ENCODE data around the gene PPFIA2.

DNA sequence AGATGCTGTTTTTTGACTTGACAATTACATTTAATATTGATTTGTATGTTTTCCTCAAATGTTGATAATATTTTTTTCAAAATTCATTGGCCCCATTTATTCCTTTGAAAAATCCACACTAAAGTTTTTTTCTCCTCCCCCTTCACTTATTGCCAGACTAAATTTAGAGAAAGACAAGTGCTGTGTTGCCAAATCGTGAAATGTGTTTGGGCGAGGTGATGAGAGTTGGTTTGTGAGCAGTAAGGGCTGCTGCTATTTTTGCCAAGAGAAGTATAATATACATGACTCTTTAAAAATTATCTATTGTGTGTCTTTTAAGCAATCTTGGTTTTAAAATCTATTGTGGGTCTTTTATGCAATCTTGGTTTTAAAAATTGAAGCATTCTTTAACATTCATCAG lies 188.9 kb downstream of the PPFIA2 start:
- no peak for TF ChIP-seq POLR2A (IDR thresholded peaks at IDR 0.05; ENCODE audit: low read depth, low read length)
- no peak for TF ChIP-seq POLR2AphosphoS5 (IDR thresholded peaks at IDR 0.05; ENCODE audit: low read depth, low read length)

Measured in GM12892 (cell line).